HG03439 (cell line): ENCODE results near the gene ZNF146.
"Not testable (repeated sequence)": the region's sequence is repeated elsewhere in the genome, so short reads cannot be mapped to it uniquely, and the experiment has no call there.

Source experiments
- ATAC-seq: cut with Tn5 transposase; IDR thresholded peaks from one replicate; pipeline ENCODE4 v1.9.1; 2021; ENCODE audit warnings: mild to moderate bottlenecking, moderate library complexity; ENCODE audit not compliant: unreplicated experiment

ZNF146 gene

GRCh38 chr19:36233626-36234025 lies 18.7 kb downstream of the ZNF146 start:
- not testable (repeated sequence) for ATAC-seq

- no peak for ATAC-seq
Observed at GRCh38 chr19:36236304-36236945, 21.5 kb downstream of the ZNF146 start.

DNA sequence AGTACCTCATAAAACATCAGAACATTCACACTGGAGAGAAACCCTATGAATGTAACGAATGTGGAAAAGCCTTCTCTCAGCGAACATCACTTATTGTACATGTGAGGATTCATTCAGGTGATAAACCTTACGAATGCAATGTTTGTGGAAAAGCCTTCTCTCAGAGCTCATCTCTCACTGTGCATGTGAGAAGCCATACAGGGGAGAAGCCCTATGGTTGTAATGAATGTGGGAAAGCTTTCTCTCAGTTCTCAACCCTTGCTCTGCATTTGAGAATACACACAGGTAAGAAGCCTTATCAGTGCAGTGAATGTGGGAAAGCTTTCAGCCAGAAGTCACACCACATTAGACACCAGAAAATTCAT lies 22.0 kb downstream of the ZNF146 start:
- ATAC-seq, result no peak

DNA sequence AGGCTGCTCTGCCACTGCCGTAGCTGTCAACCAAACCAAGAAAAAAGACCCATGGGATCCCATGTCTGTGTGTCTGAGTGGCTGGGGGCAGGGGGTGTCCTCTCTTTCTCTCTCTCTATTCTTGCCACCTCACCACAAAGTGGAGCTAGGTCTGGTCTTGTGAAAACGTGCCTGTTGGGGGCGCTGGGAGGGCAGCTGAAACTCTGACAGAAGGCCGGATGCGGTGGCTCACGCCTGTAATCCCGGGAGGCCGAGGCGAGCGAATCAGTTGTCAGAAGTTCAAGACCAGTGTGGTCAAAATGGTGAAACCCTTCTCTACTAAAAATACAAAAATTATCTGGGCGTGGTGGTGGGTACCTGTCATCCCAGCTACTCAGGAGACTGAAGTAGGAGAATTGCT lies 29.2 kb downstream of the ZNF146 start:
- ATAC-seq, result no peak

DNA sequence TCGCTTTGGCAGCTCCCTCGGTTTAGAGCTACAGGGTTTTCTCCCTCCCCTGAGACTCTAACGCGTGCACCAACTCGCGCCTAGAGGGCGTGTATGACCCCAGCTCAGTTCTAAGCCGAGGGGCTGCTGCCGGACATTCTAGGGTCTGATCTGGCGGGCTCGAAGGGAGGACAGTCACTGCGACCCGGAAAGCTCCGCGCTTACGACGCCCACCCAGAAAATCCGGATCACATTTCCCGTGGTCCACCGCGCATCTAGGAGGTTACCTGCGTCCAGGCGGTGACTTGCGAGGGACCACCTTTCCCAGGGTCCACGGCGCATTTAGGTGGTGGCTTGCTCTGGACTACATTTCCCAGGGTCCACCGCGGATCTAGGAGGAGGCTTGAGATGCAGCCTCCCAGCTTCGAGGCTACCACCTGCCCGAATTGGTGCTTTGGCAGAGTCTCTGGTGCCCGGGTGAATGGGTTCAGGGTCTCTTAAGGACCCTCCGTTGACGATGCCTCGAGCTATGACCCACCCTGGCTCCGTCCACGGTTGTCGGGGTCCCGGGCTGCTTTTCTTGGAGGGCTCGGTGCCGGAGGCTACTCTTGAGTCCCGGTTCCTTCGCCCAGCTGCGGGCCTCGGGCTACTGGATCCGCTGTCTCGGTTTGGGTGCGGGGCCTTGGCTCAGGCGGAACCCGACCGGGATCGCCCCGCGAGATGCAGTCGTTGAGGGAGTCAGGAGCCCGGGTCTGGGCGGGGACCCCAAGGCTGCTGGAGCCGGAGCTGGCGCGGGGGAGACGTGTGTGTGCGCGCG lies 30.5 kb downstream of the ZNF146 start:
- no peak for ATAC-seq

DNA sequence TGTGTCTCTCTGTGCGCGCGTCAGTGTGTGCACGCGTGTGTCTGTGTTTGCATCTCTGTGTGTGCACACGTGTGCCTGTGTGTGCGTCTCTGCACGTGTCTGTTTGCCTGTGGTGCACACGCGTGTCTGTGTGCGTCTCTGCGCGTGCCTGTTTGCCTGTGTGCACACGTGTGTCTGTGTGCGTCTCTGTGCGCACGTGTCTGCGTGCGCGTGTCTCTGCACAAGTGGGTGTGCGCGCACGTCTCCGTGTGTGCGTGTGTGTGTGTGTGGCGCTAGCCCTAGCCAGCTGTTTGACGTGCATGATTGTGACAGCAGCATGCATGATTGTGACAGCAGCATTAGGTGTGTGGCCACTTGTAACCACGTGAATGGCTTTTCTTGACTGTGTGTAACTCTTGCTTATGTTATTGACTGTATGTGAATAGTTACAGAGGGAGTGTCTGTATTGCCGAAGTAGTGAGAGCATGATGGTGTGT lies 31.1 kb downstream of the ZNF146 start:
- no peak for ATAC-seq

DNA sequence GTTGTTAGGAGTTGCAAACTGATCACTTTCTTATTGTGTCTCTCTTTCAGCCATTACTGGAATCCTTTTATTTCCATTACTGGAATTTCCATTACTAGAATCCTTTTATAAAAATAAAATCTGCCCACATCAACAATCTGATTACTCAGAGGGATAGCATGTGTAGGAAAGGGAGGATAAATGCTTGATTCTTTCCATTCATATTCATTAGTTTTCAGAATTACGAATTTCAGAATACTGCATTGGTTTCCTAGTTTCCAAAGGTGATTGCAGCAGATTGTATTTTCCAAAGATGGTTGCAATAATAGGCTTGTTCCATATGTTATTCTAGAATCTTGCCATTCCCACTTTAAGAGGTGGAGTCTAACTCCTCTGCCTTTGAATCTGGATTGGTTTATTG lies 37.1 kb downstream of the ZNF146 start:
- no peak for ATAC-seq

GRCh38 chr19:36254848-36255247 lies 39.9 kb downstream of the ZNF146 start:
- no peak for ATAC-seq

DNA sequence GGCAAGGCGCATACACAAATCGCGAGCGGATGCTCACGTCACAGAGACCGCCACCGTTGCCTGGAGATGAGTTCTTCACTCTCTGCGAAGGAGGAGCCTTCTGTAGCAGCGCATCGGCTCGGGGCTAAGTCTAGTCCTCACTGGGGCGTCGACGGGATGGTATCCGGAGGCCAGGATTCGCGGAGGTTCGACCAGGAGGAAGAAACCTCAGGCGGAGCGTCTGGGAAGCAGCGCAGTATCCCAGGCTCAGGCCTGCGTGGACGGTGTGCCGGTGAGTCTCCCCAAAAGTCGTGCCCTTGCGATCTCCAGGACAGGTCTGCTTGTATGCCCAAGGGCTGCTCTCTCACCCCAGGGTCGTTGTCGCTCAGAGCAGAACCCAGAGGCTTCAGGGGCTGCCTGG lies 40.4 kb downstream of the ZNF146 start:
- ATAC-seq, result no peak

DNA sequence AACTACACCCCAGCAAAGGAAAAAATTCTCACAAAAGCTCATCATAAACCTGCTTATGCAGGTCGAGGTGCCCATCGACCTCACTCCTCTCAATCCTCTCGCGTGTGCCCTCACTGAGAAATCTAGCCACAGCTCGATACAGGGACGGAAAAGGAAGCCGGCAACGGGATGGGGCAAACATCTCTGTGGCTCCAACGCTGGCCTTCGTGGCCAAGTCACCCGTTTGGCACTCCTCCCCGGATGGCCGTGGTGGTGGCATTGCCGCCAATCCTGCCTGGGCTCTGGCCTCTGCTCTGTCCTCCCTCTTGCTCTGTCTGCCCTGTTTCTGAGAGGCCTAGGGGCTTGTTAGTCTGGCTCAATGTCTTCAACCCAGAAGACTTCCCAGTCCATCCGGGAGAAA lies 41.2 kb downstream of the ZNF146 start:
- ATAC-seq, result no peak

DNA sequence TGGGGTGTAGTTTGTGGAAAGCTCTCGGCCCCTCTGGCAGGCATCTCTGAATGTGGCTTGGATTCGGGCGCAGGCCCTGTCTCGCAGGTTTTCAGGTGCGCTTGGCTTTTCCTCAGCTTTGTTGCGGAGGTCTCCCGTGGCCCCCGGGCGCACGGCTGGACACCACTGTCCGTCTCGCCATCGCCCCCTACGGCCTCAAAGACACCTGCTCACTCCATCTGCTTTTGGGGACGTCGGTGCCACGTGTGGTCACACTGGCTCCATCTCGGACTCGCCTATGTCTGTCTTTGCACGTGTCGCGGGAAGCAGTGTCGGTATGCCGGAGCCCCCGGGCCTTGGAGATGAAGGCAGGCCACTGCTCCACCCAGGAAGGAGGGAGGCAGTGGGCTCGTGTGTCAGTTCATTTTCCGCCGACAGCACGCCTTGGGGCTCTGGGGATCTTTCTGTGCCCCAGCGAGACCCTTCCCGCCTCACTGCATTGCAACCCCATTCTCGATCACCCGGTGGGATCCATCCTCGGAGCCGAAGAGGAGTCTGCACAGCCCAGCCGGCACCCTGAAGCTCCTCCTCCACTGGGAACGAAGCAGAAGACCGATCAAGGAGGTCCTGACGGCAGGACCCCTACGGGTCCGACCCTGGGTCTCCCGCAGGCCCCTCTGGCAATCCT lies 42.1 kb downstream of the ZNF146 start:
- ATAC-seq, result no peak

GRCh38 chr19:36257520-36257876 lies 42.6 kb downstream of the ZNF146 start:
- no peak for ATAC-seq

DNA sequence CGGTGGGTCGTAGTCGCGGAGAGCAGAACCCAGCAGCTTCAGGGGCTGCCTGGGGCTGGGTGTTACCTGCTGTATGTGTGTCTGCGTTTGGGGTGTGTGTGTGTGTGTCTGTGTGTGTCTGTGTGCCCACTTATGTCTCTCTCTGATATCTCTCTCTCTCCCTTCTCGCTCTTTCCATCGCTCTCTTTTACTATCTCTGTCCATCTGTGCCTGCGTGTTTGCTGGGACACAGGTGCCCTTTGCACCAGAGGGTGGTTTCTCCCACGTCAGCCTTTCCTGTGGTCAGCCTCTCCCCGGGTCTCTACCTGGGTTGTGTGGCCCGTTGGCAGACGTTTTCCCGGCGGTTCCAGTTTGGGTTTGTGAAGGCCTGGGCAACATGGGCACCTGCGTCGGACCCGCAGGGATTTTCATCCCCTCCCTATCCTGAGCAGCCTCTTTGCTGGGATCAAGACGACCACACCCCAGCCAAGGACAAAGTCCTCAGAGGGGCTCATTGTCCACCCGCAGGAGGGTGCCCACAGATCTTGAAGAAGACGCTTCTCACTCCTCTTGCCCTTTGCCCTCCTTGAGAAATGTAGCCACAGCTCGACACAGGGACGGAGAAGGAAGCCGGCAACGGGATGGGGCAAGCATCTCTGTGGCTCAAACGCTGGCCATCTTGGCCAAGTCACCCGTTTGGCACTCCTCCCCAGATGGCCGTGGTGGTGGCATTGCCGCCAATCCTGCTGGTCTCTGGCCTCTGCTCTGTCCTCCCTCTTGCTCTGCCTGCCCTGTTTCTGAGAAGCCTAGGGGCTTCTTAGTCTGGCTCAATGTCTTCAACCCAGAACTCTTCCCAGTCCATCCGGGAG lies 43.3 kb downstream of the ZNF146 start:
- ATAC-seq, result no peak

- ATAC-seq, result no peak
Observed at GRCh38 chr19:36259211-36259610, 44.3 kb downstream of the ZNF146 start.

GRCh38 chr19:36265064-36265463 lies 50.2 kb downstream of the ZNF146 start:
- ATAC-seq, result no peak

- no peak for ATAC-seq
Observed at GRCh38 chr19:36265856-36266374, 51.0 kb downstream of the ZNF146 start.

DNA sequence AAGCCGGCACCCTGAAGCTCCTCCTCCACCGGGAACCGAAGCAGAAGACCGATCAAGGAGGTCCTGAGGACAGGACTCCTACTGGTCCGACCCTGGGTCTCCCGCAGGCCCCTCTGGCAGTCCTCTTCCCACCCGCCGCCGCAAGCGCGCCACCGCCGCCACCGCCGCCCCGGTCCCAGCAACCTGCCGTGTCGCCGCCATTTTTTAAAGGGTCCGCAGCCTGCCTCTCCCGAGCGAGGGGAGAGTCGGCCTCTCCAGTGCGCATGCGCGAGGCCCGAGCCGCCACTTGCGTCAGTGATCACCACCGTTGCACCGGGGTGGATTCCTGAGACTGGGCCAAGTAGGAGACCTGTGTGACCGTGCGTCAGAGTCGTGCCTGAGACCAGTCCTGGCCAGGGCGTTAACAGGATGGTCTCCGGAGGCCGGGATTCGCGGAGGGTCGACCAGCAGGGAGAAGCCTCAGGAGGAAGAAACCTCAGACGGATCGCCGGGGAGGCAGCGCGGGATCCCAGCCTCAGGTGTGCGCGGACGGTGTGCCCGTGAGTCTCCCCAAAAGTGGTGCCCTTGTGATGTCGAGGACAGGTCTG lies 51.6 kb downstream of the ZNF146 start:
- no peak for ATAC-seq

- ATAC-seq, result no peak
Observed at GRCh38 chr19:36267061-36267845, 52.3 kb downstream of the ZNF146 start.

DNA sequence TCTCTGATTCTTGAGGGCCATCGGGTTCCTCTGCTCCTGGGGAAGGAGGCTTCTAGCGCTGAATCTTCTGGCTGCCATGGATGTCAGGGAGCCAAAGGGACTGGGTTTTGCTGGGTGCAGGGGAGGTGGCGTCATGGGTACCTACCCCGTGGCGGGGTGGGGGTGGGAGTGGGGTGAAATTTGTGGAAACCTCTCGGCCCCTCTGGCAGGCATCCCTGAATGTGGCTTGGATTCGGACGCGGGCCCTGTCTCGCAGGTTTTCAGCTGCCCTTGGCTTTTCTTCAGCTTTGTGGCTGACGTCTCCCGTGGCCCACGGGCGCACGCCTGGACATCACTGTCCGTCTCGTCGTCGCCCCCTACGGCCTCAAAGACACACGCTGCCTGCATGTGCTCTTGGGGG lies 53.2 kb downstream of the ZNF146 start:
- ATAC-seq, result not testable (repeated sequence)

DNA sequence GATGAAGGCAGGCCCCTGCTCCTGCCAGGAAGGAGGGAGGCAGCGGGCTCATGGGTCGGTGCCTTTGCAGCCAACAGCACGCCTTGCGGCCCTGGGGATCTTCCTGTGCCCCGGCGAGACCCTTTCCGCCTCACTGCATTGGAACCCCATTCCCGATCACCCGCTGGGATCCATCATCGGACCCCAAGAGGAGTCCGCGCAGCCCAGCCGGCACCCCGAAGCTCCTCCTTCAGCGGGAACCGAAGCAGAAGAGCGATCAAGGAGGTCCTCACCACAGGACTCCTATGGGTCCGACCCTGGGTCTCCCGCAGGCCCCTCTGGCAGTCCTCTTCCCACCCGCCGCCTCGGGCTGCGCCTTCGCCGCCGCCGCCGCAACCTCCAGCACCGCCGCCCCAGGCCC lies 53.7 kb downstream of the ZNF146 start:
- not testable (repeated sequence) for ATAC-seq
